NCI-H82 (cell line): ENCODE results near the gene LMF2.

Experiments
- DNase-seq: peaks from one replicate; lab custom pipeline; 2025; lab: John Stamatoyannopoulos, UW

The LMF2 gene

GRCh38 chr22:50503475-50504145 lies 3.9 kb downstream of the LMF2 start:
- no peak for DNase-seq

- no peak for DNase-seq
These were observed 4.7 kb downstream of the LMF2 start for GRCh38 chr22:50502628-50503474.

GRCh38 chr22:50502096-50502495 lies 5.4 kb downstream of the LMF2 start:
- no peak for DNase-seq

- DNase-seq: no peak
These were observed 7.0 kb downstream of the LMF2 start for GRCh38 chr22:50500452-50500851.

GRCh38 chr22:50498322-50498890 lies 9.1 kb downstream of the LMF2 start:
- DNase-seq: peak; percentile 75

GRCh38 chr22:50497093-50497492 lies 10.4 kb downstream of the LMF2 start:
- DNase-seq: no peak

GRCh38 chr22:50490531-50491308 lies 16.8 kb downstream of the LMF2 start:
- no peak for DNase-seq

- no peak for DNase-seq
These were observed 17.9 kb downstream of the LMF2 start for GRCh38 chr22:50489363-50490243.

- no peak for DNase-seq
These were observed 18.6 kb downstream of the LMF2 start for GRCh38 chr22:50488886-50489285.

GRCh38 chr22:50488006-50488677 lies 19.4 kb downstream of the LMF2 start:
- no peak for DNase-seq

- DNase-seq: no peak
These were observed 20.1 kb downstream of the LMF2 start for GRCh38 chr22:50487290-50488005.

GRCh38 chr22:50486561-50487289 lies 20.8 kb downstream of the LMF2 start, which contains the start of gene MIOX:
Gene MIOX (plus strand): TSS chr22:50486859. CDS start chr22:50486898, 39 bp downstream.
- no peak for DNase-seq

- DNase-seq: no peak
These were observed 22.0 kb downstream of the LMF2 start for GRCh38 chr22:50485221-50486131.

- no peak for DNase-seq
These were observed 23.3 kb downstream of the LMF2 start for GRCh38 chr22:50483977-50484853.

GRCh38 chr22:50483556-50483955 lies 23.9 kb downstream of the LMF2 start:
- DNase-seq: no peak

GRCh38 chr22:50483106-50483505 lies 24.4 kb downstream of the LMF2 start:
- DNase-seq: no peak
